ENCODE results near the gene UCP2.

Gene UCP2

GRCh38 chr11:73962101-73962705 is 20.4 kb downstream of the UCP2 start:
- Histone ChIP-seq H3K36me3 (ENCODE audit: insufficient read depth, low read length) (no peaks in the 10 kb centered on the region), H3K9me3 (ENCODE audit: low read depth, low read length) (no peaks in the 10 kb centered on the region), H3K4me3 (no peak overlapping the region), H3K27ac (no peak overlapping the region), H3K9ac (ENCODE audit: insufficient read length) (no peak overlapping the region)
- no peak for DNase-seq (ENCODE audit: low read depth, low spot score)
- no peak for TF ChIP-seq EZH2 (IDR thresholded peaks at IDR 0.05)
- no peak for TF ChIP-seq POLR2AphosphoS5 (IDR thresholded peaks at IDR 0.05; ENCODE audit: borderline replicate concordance, low read depth, low read length)
- TF ChIP-seq FOXP2 (optimal IDR thresholded peaks at IDR 0.05; ENCODE audit: control extremely low read depth, extremely low read length, insufficient read depth): no peak

GRCh38 chr11:73961321-73961720 is 21.3 kb downstream of the UCP2 start:
- no peaks in the 10 kb centered on the region for H3K9me3 ChIP-seq (ENCODE audit: low read depth, low read length)
- H3K36me3 ChIP-seq (ENCODE audit: insufficient read depth, low read length): no peaks in the 10 kb centered on the region
- no peak for TF ChIP-seq EZH2 (IDR thresholded peaks at IDR 0.05)
- TF ChIP-seq FOXP2 (optimal IDR thresholded peaks at IDR 0.05; ENCODE audit: control extremely low read depth, extremely low read length, insufficient read depth): no peak
- no peak for TF ChIP-seq POLR2AphosphoS5 (IDR thresholded peaks at IDR 0.05; ENCODE audit: borderline replicate concordance, low read depth, low read length)
- no peak overlapping the region for H3K4me3 ChIP-seq
- H3K9ac ChIP-seq (ENCODE audit: insufficient read length): no peak overlapping the region
- H3K27ac ChIP-seq: no peak overlapping the region
- DNase-seq (ENCODE audit: low read depth, low spot score): no peak

GRCh38 chr11:73958521-73959141 is 24.0 kb downstream of the UCP2 start:
- H3K4me3 ChIP-seq: no peak overlapping the region
- H3K9me3 ChIP-seq (ENCODE audit: low read depth, low read length): no peaks in the 10 kb centered on the region
- TF ChIP-seq EZH2 (IDR thresholded peaks at IDR 0.05) (no peak), POLR2AphosphoS5 (IDR thresholded peaks at IDR 0.05; ENCODE audit: borderline replicate concordance, low read depth, low read length) (no peak), FOXP2 (optimal IDR thresholded peaks at IDR 0.05; ENCODE audit: control extremely low read depth, extremely low read length, insufficient read depth) (no peak)
- no peak overlapping the region for H3K9ac ChIP-seq (ENCODE audit: insufficient read length)
- H3K27ac ChIP-seq: no peak overlapping the region
- no peaks in the 10 kb centered on the region for H3K36me3 ChIP-seq (ENCODE audit: insufficient read depth, low read length)
- no peak for DNase-seq (ENCODE audit: low read depth, low spot score)

GRCh38 chr11:73957654-73958361 is 24.8 kb downstream of the UCP2 start:
- no peaks in the 10 kb centered on the region for H3K9me3 ChIP-seq (ENCODE audit: low read depth, low read length)
- H3K4me3 ChIP-seq: no peak overlapping the region
- TF ChIP-seq FOXP2 (optimal IDR thresholded peaks at IDR 0.05; ENCODE audit: control extremely low read depth, extremely low read length, insufficient read depth): no peak
- no peak for TF ChIP-seq POLR2AphosphoS5 (IDR thresholded peaks at IDR 0.05; ENCODE audit: borderline replicate concordance, low read depth, low read length)
- no peak for TF ChIP-seq EZH2 (IDR thresholded peaks at IDR 0.05)
- no peaks in the 10 kb centered on the region for H3K36me3 ChIP-seq (ENCODE audit: insufficient read depth, low read length)
- no peak overlapping the region for H3K27ac ChIP-seq
- no peak overlapping the region for H3K9ac ChIP-seq (ENCODE audit: insufficient read length)
- no peak for DNase-seq (ENCODE audit: low read depth, low spot score)

- Histone ChIP-seq H3K9ac (ENCODE audit: insufficient read length) (no peak overlapping the region), H3K9me3 (ENCODE audit: low read depth, low read length) (no peaks in the 10 kb centered on the region), H3K36me3 (ENCODE audit: insufficient read depth, low read length) (no peaks in the 10 kb centered on the region), H3K27ac (no peak overlapping the region), H3K4me3 (no peak overlapping the region)
- no peak for TF ChIP-seq FOXP2 (optimal IDR thresholded peaks at IDR 0.05; ENCODE audit: control extremely low read depth, extremely low read length, insufficient read depth)
- no peak for TF ChIP-seq EZH2 (IDR thresholded peaks at IDR 0.05)
- TF ChIP-seq POLR2AphosphoS5 (IDR thresholded peaks at IDR 0.05; ENCODE audit: borderline replicate concordance, low read depth, low read length): no peak
- no peak for DNase-seq (ENCODE audit: low read depth, low spot score)
Measured at GRCh38 chr11:73956876-73957653, 25.6 kb downstream of the UCP2 start.

- DNase-seq (ENCODE audit: low read depth, low spot score): no peak
- no peak overlapping the region for H3K27ac ChIP-seq
- no peaks in the 10 kb centered on the region for H3K9me3 ChIP-seq (ENCODE audit: low read depth, low read length)
- no peaks in the 10 kb centered on the region for H3K36me3 ChIP-seq (ENCODE audit: insufficient read depth, low read length)
- H3K9ac ChIP-seq (ENCODE audit: insufficient read length): no peak overlapping the region
- TF ChIP-seq POLR2AphosphoS5 (IDR thresholded peaks at IDR 0.05; ENCODE audit: borderline replicate concordance, low read depth, low read length) (no peak), FOXP2 (optimal IDR thresholded peaks at IDR 0.05; ENCODE audit: control extremely low read depth, extremely low read length, insufficient read depth) (no peak), EZH2 (IDR thresholded peaks at IDR 0.05) (no peak)
- no peak overlapping the region for H3K4me3 ChIP-seq
Measured at GRCh38 chr11:73951797-73952196, 30.8 kb downstream of the UCP2 start.

- DNase-seq (ENCODE audit: low read depth, low spot score): no peak
- no peaks in the 10 kb centered on the region for H3K9me3 ChIP-seq (ENCODE audit: low read depth, low read length)
- H3K36me3 ChIP-seq (ENCODE audit: insufficient read depth, low read length): no peaks in the 10 kb centered on the region
- H3K9ac ChIP-seq (ENCODE audit: insufficient read length): no peak within 1 kb of the TSS
- H3K4me3 ChIP-seq: no peak within 1 kb of the TSS
- TF ChIP-seq EZH2 (IDR thresholded peaks at IDR 0.05) (no peak), POLR2AphosphoS5 (IDR thresholded peaks at IDR 0.05; ENCODE audit: borderline replicate concordance, low read depth, low read length) (no peak), FOXP2 (optimal IDR thresholded peaks at IDR 0.05; ENCODE audit: control extremely low read depth, extremely low read length, insufficient read depth) (no peak)
- no peak within 1 kb of the TSS for H3K27ac ChIP-seq
Measured at GRCh38 chr11:73950869-73951710, 31.6 kb downstream of the UCP2 start, which contains the start of gene DNAJB13. Gene DNAJB13 (plus strand): TSS chr11:73951026. CDS start chr11:73951070, 44 bp downstream.
